Measurements from ENCODE around the gene GNAS.

The GNAS gene

GRCh38 chr20:58822149-58822548 is 30.4 kb upstream of the GNAS start:
- DNase-seq (ENCODE audit: low spot score) (no peak), ATAC-seq (ENCODE audit: low read depth) (no peak)
- Histone ChIP-seq H3K27ac (ENCODE audit: poor library complexity, severe bottlenecking) (no peak overlapping the region), H3K4me1 (ENCODE audit: insufficient read depth, poor library complexity, severe bottlenecking) (no peaks in the 10 kb centered on the region), H3K4me3 (ENCODE audit: severe bottlenecking) (no peak overlapping the region), H3K27me3 (ENCODE audit: insufficient read depth, poor library complexity, severe bottlenecking) (no peaks in the 10 kb centered on the region), H3K36me3 (ENCODE audit: low read depth) (peaks cover 36% of the 10 kb centered on the region), H3K9me3 (ENCODE audit: severe bottlenecking) (no peaks in the 10 kb centered on the region)
- no peak for TF ChIP-seq CTCF (IDR thresholded peaks at IDR 0.05; ENCODE audit: poor library complexity, severe bottlenecking)

GRCh38 chr20:58822748-58823730 is 29.5 kb upstream of the GNAS start:
- peaks cover 37% of the 10 kb centered on the region for H3K36me3 ChIP-seq (ENCODE audit: low read depth)
- TF ChIP-seq CTCF (IDR thresholded peaks at IDR 0.05; ENCODE audit: poor library complexity, severe bottlenecking), result no peak
- ATAC-seq (ENCODE audit: low read depth), result no peak
- H3K4me1 ChIP-seq (ENCODE audit: insufficient read depth, poor library complexity, severe bottlenecking), result no peaks in the 10 kb centered on the region
- H3K27ac ChIP-seq (ENCODE audit: poor library complexity, severe bottlenecking), result no peak overlapping the region
- H3K9me3 ChIP-seq (ENCODE audit: severe bottlenecking), result no peaks in the 10 kb centered on the region
- no peak overlapping the region for H3K4me3 ChIP-seq (ENCODE audit: severe bottlenecking)
- DNase-seq (ENCODE audit: low spot score), result no peak
- no peaks in the 10 kb centered on the region for H3K27me3 ChIP-seq (ENCODE audit: insufficient read depth, poor library complexity, severe bottlenecking)

- H3K4me3 ChIP-seq (ENCODE audit: severe bottlenecking), result no peak overlapping the region
- H3K27me3 ChIP-seq (ENCODE audit: insufficient read depth, poor library complexity, severe bottlenecking), result no peaks in the 10 kb centered on the region
- H3K36me3 ChIP-seq (ENCODE audit: low read depth), result peaks cover 32% of the 10 kb centered on the region
- no peak for DNase-seq (ENCODE audit: low spot score)
- no peak for ATAC-seq (ENCODE audit: low read depth)
- H3K27ac ChIP-seq (ENCODE audit: poor library complexity, severe bottlenecking), result no peak overlapping the region
- no peaks in the 10 kb centered on the region for H3K9me3 ChIP-seq (ENCODE audit: severe bottlenecking)
- no peaks in the 10 kb centered on the region for H3K4me1 ChIP-seq (ENCODE audit: insufficient read depth, poor library complexity, severe bottlenecking)
- no peak for TF ChIP-seq CTCF (IDR thresholded peaks at IDR 0.05; ENCODE audit: poor library complexity, severe bottlenecking)
Measured at GRCh38 chr20:58824843-58825242, 27.7 kb upstream of the GNAS start.

GRCh38 chr20:58825450-58825849 is 27.1 kb upstream of the GNAS start:
- Histone ChIP-seq H3K27me3 (ENCODE audit: insufficient read depth, poor library complexity, severe bottlenecking) (no peaks in the 10 kb centered on the region), H3K4me3 (ENCODE audit: severe bottlenecking) (no peak overlapping the region), H3K27ac (ENCODE audit: poor library complexity, severe bottlenecking) (no peak overlapping the region), H3K4me1 (ENCODE audit: insufficient read depth, poor library complexity, severe bottlenecking) (no peaks in the 10 kb centered on the region), H3K9me3 (ENCODE audit: severe bottlenecking) (no peaks in the 10 kb centered on the region), H3K36me3 (ENCODE audit: low read depth) (peaks cover 32% of the 10 kb centered on the region)
- no peak for ATAC-seq (ENCODE audit: low read depth)
- no peak for DNase-seq (ENCODE audit: low spot score)
- TF ChIP-seq CTCF (IDR thresholded peaks at IDR 0.05; ENCODE audit: poor library complexity, severe bottlenecking), result no peak

GRCh38 chr20:58826271-58826670 is 26.2 kb upstream of the GNAS start:
- H3K4me3 ChIP-seq (ENCODE audit: severe bottlenecking), result no peak overlapping the region
- H3K27me3 ChIP-seq (ENCODE audit: insufficient read depth, poor library complexity, severe bottlenecking), result no peaks in the 10 kb centered on the region
- peaks cover 38% of the 10 kb centered on the region for H3K36me3 ChIP-seq (ENCODE audit: low read depth)
- H3K9me3 ChIP-seq (ENCODE audit: severe bottlenecking), result no peaks in the 10 kb centered on the region
- DNase-seq (ENCODE audit: low spot score) (no peak), ATAC-seq (ENCODE audit: low read depth) (no peak)
- no peak overlapping the region for H3K27ac ChIP-seq (ENCODE audit: poor library complexity, severe bottlenecking)
- no peaks in the 10 kb centered on the region for H3K4me1 ChIP-seq (ENCODE audit: insufficient read depth, poor library complexity, severe bottlenecking)
- no peak for TF ChIP-seq CTCF (IDR thresholded peaks at IDR 0.05; ENCODE audit: poor library complexity, severe bottlenecking)

Data from RWPE2 (cell line).